Activated T-cell treated with anti-CD3 and anti-CD28 coated beads for 1 hour (primary cell): Measurements from ENCODE around the gene CYP4B1.
"Not testable (repeated sequence)": the region's sequence is repeated elsewhere in the genome, so short reads cannot be mapped to it uniquely, and the experiment has no call there.

Experiments used
- DNase-seq: peaks from one replicate; pipeline ENCODE4 v3.0.0-alpha.2; 2020; ENCODE audit warnings: low read depth

CYP4B1 gene

DNA sequence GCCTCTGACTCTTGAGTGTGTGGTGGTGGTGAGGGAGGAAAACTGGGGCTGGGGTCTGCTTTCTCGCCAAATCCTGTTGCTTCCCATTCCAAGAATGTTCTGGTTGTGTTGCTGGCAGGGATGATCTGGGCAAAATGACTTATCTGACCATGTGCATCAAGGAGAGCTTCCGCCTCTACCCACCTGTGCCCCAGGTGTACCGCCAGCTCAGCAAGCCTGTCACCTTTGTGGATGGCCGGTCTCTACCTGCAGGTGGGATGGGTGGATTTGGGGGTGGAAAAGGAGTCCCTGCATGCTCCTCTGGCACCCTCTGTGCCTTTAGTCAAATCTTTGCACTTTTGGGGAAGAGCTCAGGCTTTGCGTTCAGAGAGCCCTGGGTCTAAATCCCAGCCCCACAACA is 18.1 kb downstream of the CYP4B1 start:
- DNase-seq: no peak

DNA sequence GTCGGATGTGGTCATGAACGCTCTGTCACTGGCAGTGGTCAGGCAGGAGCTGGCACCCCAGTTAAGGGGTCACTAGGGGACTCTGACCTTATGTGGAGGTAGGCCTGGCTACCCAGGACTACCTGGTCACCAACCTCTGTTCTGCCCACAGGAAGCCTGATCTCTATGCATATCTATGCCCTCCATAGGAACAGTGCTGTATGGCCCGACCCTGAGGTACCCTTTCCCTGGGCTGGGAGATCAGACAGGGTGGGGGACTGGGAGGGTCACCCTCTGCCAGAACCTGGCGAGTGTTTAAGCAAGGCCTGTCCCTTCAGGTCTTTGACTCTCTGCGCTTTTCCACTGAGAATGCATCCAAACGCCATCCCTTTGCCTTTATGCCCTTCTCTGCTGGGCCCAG is 19.0 kb downstream of the CYP4B1 start:
- DNase-seq: no peak

DNA sequence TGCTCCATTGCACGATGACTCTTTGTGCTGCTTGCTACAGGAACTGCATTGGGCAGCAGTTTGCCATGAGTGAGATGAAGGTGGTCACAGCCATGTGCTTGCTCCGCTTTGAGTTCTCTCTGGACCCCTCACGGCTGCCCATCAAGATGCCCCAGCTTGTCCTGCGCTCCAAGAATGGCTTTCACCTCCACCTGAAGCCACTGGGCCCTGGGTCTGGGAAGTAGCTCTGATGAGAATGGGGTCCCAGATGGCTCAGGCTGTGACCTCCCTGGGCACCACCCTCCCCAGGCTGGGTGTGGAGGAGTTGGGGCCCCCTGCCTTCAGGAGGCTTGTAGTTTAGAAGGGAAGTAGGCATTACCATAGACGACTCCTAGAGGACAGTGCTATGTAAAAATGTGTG is 19.7 kb downstream of the CYP4B1 start:
- no peak for DNase-seq

DNA sequence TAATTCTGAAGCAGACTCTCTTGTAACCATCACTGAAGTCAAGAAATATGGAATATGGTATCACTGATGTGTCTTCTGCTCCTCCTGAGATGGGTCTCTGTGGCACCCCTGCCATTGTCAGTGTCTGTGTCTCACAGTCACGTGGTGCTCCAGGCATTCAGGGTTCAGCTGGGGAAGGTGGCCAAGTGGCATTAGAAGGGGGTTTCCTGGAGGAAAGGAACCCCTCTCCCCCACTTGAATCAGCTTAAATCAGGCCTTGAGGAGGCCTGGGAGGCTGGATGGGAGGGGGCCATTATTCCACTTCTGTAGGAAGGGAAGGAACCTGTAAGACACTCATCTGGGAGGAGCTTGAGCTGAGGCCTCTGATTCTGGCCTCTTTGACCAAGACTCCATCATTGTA is 20.5 kb downstream of the CYP4B1 start:
- no peak for DNase-seq

DNA sequence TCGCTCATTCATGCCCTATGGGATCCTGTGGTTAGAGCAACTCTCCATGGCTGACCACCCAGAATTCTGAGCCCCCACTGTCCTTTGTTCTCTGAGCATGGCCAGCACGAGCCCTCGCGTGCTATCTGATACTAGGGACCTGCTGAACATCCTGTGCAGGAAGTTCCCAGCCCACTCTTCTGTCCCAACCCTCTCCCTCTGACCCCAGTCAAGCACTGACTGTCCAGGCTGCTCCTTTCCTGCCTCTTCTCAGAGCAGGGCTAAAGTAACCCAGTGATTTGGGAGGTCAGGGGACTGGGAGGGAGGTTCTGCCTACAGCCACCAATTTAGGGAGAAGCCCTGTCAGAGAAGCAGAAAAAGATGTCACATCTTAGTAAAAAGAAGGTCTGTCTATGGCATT is 21.2 kb downstream of the CYP4B1 start:
- DNase-seq: no peak

DNA sequence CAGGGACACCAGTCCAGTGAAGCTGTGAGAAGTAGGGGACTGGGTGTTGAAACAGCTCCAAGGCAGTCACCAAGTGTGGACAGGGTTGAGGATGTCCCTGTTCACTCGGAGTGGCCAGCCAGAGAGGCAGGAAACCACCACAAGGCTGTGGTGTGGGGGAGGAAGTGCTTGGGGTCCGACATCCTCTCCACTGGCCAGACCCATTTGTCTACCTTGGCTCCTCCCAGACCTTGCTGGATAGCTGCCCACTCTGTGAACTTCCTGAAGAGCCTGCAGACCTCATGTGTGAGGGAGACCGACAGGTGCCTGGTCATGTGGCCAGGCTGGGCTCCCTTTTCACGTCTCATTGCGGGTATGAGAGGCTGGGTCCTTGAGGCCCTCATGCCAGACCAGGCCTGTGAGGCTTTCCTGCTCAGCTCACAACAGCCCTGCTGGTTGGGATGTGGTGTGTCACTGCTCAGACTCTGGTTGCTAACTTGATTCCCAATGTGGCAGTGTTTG is 21.8 kb downstream of the CYP4B1 start:
- no peak for DNase-seq

DNA sequence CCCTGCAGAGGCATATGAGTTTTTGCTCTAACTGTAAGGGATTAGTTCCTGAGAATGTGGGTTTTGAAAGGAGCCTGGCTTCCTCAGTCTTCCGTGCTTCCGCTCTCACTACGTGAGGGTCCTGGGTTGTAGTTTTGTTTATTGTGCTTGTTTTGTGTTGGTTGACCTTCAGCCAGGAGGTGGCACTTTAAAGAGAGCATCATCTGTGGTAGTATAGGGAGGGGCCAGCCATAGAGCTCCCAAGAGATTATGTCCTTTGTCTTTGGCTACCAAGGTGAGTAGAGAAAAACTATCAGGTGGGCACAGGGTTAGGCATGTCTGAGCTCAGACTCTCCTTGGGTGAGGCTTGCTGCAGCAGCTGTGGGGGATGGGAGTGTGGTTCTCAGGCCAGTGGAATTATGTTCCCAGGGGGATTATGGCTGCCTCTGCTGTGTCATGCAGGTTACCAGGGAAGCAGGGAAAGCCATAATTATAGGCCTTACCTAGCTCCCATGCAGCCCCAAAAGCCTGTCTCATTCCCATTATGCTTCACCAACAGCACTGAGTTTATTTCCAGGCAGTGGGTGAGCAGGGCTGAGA is 23.5 kb downstream of the CYP4B1 start:
- no peak for DNase-seq

DNA sequence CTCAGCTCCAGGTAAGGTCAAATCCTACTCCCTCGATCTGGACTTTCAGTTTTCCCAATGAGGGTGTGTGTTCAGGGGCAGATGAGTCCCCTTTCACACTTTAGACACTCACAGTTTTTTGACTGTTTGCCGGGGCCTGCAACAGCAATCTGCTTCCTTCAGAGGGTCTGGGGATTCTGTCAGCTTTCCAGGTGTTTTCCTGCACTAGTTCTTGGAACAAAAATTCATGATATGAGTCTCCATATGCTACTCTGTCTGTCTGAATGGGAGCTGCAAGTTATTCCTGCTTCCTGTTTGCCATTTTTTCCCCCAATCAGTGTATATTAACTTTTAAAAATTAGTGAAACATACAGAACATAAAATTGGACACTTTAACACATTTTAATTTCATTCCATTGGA is 24.3 kb downstream of the CYP4B1 start:
- DNase-seq: no peak

DNA sequence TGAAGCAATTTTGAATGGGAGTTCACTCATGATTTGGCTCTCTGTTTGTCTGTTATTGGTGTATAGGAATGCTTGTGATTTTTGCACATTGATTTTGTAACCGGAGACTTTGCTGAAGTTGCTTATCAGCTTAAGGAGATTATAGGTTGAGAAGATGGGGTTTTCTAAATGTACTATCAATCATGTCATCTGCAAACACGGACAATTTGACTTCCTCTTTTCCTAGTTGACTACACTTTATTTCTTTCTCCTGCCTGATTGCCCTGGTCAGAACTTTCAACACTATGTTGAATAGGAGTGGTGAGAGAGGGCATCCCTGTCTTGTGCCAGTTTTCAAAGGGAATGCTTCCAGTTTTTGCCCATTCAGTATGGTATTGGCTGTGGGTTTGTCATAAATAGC is 28.0 kb downstream of the CYP4B1 start:
- DNase-seq: not testable (repeated sequence)

DNA sequence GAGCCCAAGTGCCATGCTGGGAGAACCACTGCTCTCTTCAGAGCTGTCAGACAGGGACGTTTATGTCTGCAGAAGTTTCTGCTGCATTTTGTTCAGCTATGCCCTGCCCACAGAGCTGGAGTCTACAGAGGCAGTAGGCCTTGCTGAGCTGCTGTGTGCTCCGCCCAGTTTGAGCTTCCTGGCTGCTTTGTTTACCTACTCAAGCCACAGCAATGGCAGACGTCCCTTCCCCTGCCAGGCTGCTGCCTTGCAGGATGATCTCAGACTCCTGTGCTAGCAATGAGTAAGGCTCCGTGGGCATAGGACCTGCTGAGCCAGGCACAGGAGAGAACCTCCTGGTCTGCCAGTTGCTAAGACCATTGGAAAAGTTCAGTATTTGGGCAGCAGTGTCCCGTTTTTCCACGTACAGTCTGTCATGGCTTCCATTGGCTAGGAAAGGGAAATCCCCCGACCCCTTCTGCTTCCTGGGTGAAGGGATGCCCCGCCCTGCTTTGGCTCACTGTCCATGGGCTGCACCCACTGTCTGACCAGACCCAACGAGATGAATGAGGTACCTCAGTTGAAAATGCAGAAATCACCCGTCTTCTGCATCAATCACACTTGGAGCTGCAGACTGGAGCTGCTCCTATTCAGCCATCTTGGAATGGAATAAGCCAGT is 31.9 kb downstream of the CYP4B1 start:
- no peak for DNase-seq

DNA sequence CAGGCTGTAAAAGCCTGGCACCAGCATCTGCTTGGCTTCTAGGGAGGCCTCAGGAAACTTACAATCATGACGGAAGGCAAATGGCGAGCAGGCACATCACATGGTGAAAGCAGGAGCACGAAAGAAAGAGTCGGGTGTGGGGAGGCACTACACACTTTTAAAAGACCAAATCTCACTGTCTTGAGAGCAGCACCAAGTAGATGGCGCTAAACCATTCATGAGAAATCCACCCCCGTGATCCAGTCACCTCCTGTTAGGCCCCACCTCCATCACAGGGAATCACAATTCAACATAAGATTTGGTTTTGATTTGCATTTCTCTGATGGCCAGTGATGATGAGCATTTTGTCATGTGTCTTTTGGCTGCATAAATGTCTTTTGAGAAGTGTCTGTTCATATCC is 36.6 kb downstream of the CYP4B1 start:
- not testable (repeated sequence) for DNase-seq

DNA sequence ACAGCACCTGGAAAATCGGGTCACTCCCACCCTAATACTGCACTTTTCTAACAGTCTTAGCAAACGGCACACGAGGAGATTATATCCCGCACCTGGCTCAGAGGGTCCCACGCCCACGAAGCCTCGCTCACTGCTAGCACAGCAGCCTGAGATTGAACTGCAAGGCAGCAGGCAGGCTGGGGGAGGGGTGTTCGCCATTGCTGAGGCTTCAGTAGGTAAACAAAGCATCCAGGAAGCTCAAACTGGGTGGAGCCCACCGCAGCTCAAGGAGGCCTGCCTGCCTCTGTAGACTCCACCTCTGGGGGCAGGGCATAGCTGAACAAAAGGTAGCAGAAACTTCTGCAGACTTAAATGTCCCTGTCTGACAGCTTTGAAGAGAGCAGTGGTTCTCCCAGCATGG is 47.5 kb downstream of the CYP4B1 start:
- DNase-seq: not testable (repeated sequence)

DNA sequence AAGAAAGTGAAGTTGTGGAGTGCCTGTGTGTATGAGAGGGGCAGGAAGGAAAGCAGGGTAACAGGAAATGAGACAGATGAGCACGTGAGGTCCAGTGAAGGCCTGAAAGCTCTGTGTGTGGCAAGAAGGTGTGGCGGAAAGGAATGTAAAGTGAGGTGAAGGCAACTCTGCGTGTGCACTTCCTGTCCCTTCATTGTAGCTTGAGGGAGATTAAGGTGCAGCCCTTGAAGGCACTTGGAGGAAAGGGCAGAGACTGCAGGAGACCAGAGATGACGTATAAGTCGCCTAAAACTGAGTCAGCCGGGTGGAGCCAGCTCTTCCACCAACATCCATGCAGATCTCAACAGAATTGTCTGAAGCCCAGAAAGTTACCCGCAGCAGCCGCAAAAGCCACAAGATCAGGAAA is 58.8 kb downstream of the CYP4B1 start:
- DNase-seq: not testable (repeated sequence)

DNA sequence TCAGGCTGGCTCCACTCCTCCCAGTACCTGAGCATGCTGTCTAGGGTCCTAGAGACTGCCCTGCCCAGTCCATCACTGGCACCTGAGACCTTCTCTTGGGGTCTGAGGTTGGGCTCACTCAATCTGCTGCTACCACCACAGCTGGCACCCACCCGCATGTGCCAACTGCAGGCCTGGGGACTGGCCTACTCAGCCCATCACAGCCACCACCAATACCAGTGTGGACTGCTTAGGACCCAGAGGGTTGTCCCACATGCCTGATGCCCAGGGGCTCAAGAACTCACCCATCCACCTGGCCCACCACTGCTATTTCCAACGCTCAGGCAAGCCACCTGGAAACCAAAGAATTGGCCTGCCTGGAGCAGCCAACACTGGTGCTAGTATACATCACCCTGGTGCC is 63.5 kb downstream of the CYP4B1 start:
- DNase-seq: no peak
